HCT116 (cell line): ENCODE results near the gene CLEC16A. TPM values are rescaled to one million over a fixed set of nuclear protein-coding genes. Genes with fewer than 3 reads are reported as not detected.

Experiments used
- ATAC-seq: fragments of 200-7000 bp; cut with Tn5 transposase; 2 replicates; pipeline ENCODE4 v1.9.1; 2020; ENCODE audit warnings: mild to moderate bottlenecking, moderate library complexity
- BruUV-seq: library from RNA; stranded (reverse); fragments of 400-500 nt; replicated peaks from 2 replicates; lab custom pipeline; 2021; lab: Mats Ljungman, UMichigan
- CTCF ChIA-PET: fragments of 300-600 bp; sonication (Branson Sonifier 250); formaldehyde crosslinking; loops from one replicate; lab custom pipeline; 2021; ENCODE audit warnings: antibody characterized with exemption; lab: Charles Lee
- POLR2A ChIA-PET: fragments of 300-600, 350-600 bp; sonication (Branson Sonifier 250); formaldehyde crosslinking; loops from one replicate; lab custom pipeline; 2021; ENCODE audit warnings: antibody characterized with exemption; lab: Charles Lee
- RAD21 ChIA-PET, 2 experiments: fragments of 300-600 bp; sonication (Branson Sonifier 250); formaldehyde crosslinking; loops; one replicate each; lab custom pipeline; 2023; ENCODE audit warnings: low total read pairs in 2 of 2; ENCODE audit not compliant: uncharacterized antibody in 2 of 2, unreplicated experiment in 2 of 2, low non-redundant PET in 1 of 2; lab: Charles Lee
- DNase-seq: peaks from one replicate; pipeline ENCODE4 v3.0.0-alpha.2; 2010; ENCODE audit warnings: low read depth, low spot score
- H2AFZ ChIP-seq: fragments of 200-600 bp; shearing (Covaris generic), sonication (generic); 2 replicates; pipeline ENCODE4 v1.6.1; 2017; ENCODE audit warnings: low read depth, mixed run types, mixed read lengths, antibody characterized with exemption, low read length; ENCODE audit not compliant: poor library complexity, severe bottlenecking
- H3K27ac ChIP-seq: 2 replicates; pipeline ENCODE4 v1.5.1; 2012; ENCODE audit warnings: low read depth, low read length
- H3K27me3 ChIP-seq: fragments of 200-600 bp; sonication (generic); 2 replicates; pipeline ENCODE4 v1.6.1; 2016; ENCODE audit warnings: mixed run types, low read length, mixed read lengths; ENCODE audit not compliant: insufficient read depth
- H3K36me3 ChIP-seq, 2 experiments: fragments of 200-500 bp in 1 of 2; fragments of 200-600 bp in 1 of 2; sonication (Bioruptor generic) in 1 of 2; sonication (generic) in 1 of 2; 2 replicates each; pipeline versions ENCODE4 v1.5.1 to v1.6.1; 2014 to 2016; ENCODE audit warnings: low read length in 2 of 2, inconsistent platforms in 1 of 2, mixed read lengths in 1 of 2, mixed run types in 1 of 2; ENCODE audit not compliant: insufficient read depth in 2 of 2, control insufficient read depth in 1 of 2
- H3K4me1 ChIP-seq, 2 experiments: fragments of 200-600 bp in 1 of 2; sonication (generic) in 1 of 2; 2 replicates each; pipeline versions ENCODE4 v1.5.1 to v1.6.1; 2012 to 2017; ENCODE audit warnings: low read length in 2 of 2, inconsistent platforms in 1 of 2, mild to moderate bottlenecking in 1 of 2, mixed read lengths in 1 of 2, mixed run types in 1 of 2, moderate library complexity in 1 of 2; ENCODE audit not compliant: insufficient read depth in 2 of 2, control insufficient read depth in 1 of 2
- H3K4me2 ChIP-seq: fragments of 200-600 bp; sonication (generic); 2 replicates; pipeline ENCODE4 v1.6.1; 2017; ENCODE audit warnings: mixed run types, low read length, mixed read lengths
- H3K4me3 ChIP-seq, 2 experiments: fragments of 200-600 bp in 1 of 2; sonication (generic) in 1 of 2; replicated peaks in 1 of 2; 2 replicates each; pipeline ENCODE4 v1.5.1; 2011 to 2016; ENCODE audit warnings: low read length in 2 of 2, control low read depth in 1 of 2, low read depth in 1 of 2, mild to moderate bottlenecking in 1 of 2, mixed read lengths in 1 of 2, mixed run types in 1 of 2
- H3K79me2 ChIP-seq: fragments of 200-600 bp; sonication (generic); 2 replicates; pipeline ENCODE4 v1.6.1; 2017; ENCODE audit warnings: mild to moderate bottlenecking, mixed run types, low read length, moderate library complexity, mixed read lengths; ENCODE audit not compliant: insufficient read depth
- H3K9ac ChIP-seq: fragments of 200-600 bp; sonication (generic); 2 replicates; pipeline ENCODE4 v1.6.1; 2016; ENCODE audit warnings: low read length, mixed read lengths
- H3K9me2 ChIP-seq: fragments of 200-600 bp; sonication (generic), shearing (Covaris generic); 2 replicates; pipeline ENCODE4 v1.6.1; 2017; ENCODE audit warnings: mixed run types, mild to moderate bottlenecking, moderate library complexity; ENCODE audit not compliant: insufficient read depth
- H3K9me3 ChIP-seq, 2 experiments: fragments of 200-500 bp in 1 of 2; fragments of 200-600 bp in 1 of 2; sonication (Bioruptor generic) in 1 of 2; sonication (generic) in 1 of 2; 2 replicates each; pipeline ENCODE4 v1.6.1; 2014 to 2017; ENCODE audit warnings: low read length in 2 of 2, mixed read lengths in 2 of 2, inconsistent platforms in 1 of 2, low read depth in 1 of 2, mild to moderate bottlenecking in 1 of 2, mixed run types in 1 of 2, moderate library complexity in 1 of 2; ENCODE audit not compliant: control insufficient read depth in 1 of 2, insufficient read depth in 1 of 2
- H4K20me1 ChIP-seq: fragments of 200-600 bp; sonication (generic), shearing (Covaris generic); 2 replicates; pipeline ENCODE4 v1.6.1; 2017; ENCODE audit warnings: mixed run types, mild to moderate bottlenecking, moderate library complexity; ENCODE audit not compliant: insufficient read depth
- ATF3 ChIP-seq: IDR thresholded peaks from 2 replicates; pipeline ENCODE4 v1.6.1; 2012
- CBX3 ChIP-seq: IDR thresholded peaks from 2 replicates; pipeline ENCODE4 v1.6.1; 2012; ENCODE audit warnings: low read depth
- CEBPB ChIP-seq: IDR thresholded peaks from 2 replicates; pipeline ENCODE4 v1.6.1; 2012; ENCODE audit warnings: low read depth
- CTCF ChIP-seq, 3 experiments: fragments of 200-600 bp in 1 of 3; sonication (generic) in 1 of 3; IDR thresholded peaks in 2 of 3; conservative IDR thresholded peaks in 1 of 3; 2 replicates each; pipeline ENCODE4 v1.5.1; 2012 to 2017; ENCODE audit warnings: low read depth in 2 of 3, low read length in 2 of 3, antibody characterized with exemption in 1 of 3, borderline replicate concordance in 1 of 3, control low read depth in 1 of 3, mild to moderate bottlenecking in 1 of 3, mixed read lengths in 1 of 3, mixed run types in 1 of 3, moderate library complexity in 1 of 3; ENCODE audit not compliant: insufficient read depth in 1 of 3
- EGR1 ChIP-seq: IDR thresholded peaks from 2 replicates; pipeline ENCODE4 v1.6.1; 2012; ENCODE audit warnings: low read depth
- ELF1 ChIP-seq: IDR thresholded peaks from 2 replicates; pipeline ENCODE4 v1.6.1; 2012; ENCODE audit warnings: low read depth, borderline replicate concordance
- EZH2phosphoT487 ChIP-seq: fragments of 200-600 bp; IDR thresholded peaks from 2 replicates; pipeline ENCODE4 v1.6.1; 2018; ENCODE audit warnings: antibody characterized with exemption, borderline replicate concordance
- MAX ChIP-seq: IDR thresholded peaks from 2 replicates; pipeline ENCODE4 v1.6.1; 2012
- POLR2A ChIP-seq: IDR thresholded peaks from 2 replicates; pipeline ENCODE4 v1.7.0; 2011; ENCODE audit warnings: borderline replicate concordance; ENCODE audit not compliant: insufficient read depth, insufficient read length; ENCODE audit errors: extremely low read depth
- POLR2AphosphoS5 ChIP-seq: IDR thresholded peaks from 2 replicates; pipeline ENCODE4 v1.6.1; 2011; ENCODE audit warnings: mild to moderate bottlenecking, low read depth, low read length, moderate library complexity
- RAD21 ChIP-seq: IDR thresholded peaks from 2 replicates; pipeline ENCODE4 v1.6.1; 2012; ENCODE audit warnings: low read depth, mild to moderate bottlenecking
- REST ChIP-seq: IDR thresholded peaks from 2 replicates; pipeline ENCODE4 v1.6.1; 2012; ENCODE audit warnings: low read depth
- SIN3A ChIP-seq: IDR thresholded peaks from 2 replicates; pipeline ENCODE4 v1.6.1; 2012; ENCODE audit warnings: low read depth
- SP1 ChIP-seq: IDR thresholded peaks from 2 replicates; pipeline ENCODE4 v1.6.1; 2012; ENCODE audit warnings: low read depth
- SRF ChIP-seq: IDR thresholded peaks from 2 replicates; pipeline ENCODE4 v1.6.1; 2012; ENCODE audit warnings: low read depth
- TCF7L2 ChIP-seq: IDR thresholded peaks from 2 replicates; pipeline ENCODE4 v1.7.0; 2011; ENCODE audit warnings: borderline replicate concordance, inconsistent platforms; ENCODE audit not compliant: insufficient read depth, insufficient read length; ENCODE audit errors: extremely low read depth
- YY1 ChIP-seq: IDR thresholded peaks from 2 replicates; pipeline ENCODE4 v1.6.1; 2011; ENCODE audit warnings: low read length, low read depth, moderate library complexity, mild to moderate bottlenecking; ENCODE audit not compliant: insufficient replicate concordance; ENCODE audit errors: extremely low read depth
- ZBTB33 ChIP-seq: IDR thresholded peaks from 2 replicates; pipeline ENCODE4 v1.6.1; 2011; ENCODE audit warnings: mild to moderate bottlenecking, low read length, moderate library complexity; ENCODE audit not compliant: insufficient replicate concordance; ENCODE audit errors: extremely low read depth
- ZFX ChIP-seq: fragments of 450-650 bp; IDR thresholded peaks from 2 replicates; pipeline ENCODE4 v1.6.1; 2017
- ZNF274 ChIP-seq: fragments of 200-500 bp; sonication (Bioruptor generic); IDR thresholded peaks from 2 replicates; pipeline ENCODE4 v1.6.1; 2014; ENCODE audit warnings: mild to moderate bottlenecking, low read depth, low read length, inconsistent platforms
- intact Hi-C: fragments of 100-400 bp; cut with micrococcal nuclease; formaldehyde crosslinking; loops from 2 replicates; pipeline ENCODE4 v1.10.0; 2022
- total RNA-seq: library from RNA; stranded (reverse); gene quantifications from one replicate; pipeline ENCODE4 v1.2.1, GENCODE V29; 2021; ENCODE audit not compliant: unreplicated experiment

CLEC16A gene
- total RNA-seq, 1 experiment from 2014 or later: 18.0 TPM

- no peak for ATAC-seq
- Histone ChIP-seq H3K4me1 (no peaks in the 10 kb centered on the region), H3K36me3 (no peaks in the 10 kb centered on the region), H4K20me1 (no peaks in the 10 kb centered on the region), H3K79me2 (no peaks in the 10 kb centered on the region), H3K27ac (no peak overlapping the region), H3K9me3 (no peaks in the 10 kb centered on the region), H2AFZ (no peak overlapping the region), H3K27me3 (no peaks in the 10 kb centered on the region), H3K4me2 (no peak overlapping the region), H3K9ac (no peak overlapping the region), H3K4me3 (no peak overlapping the region), H3K9me2 (no peaks in the 10 kb centered on the region)
- no peak for DNase-seq
- CTCF ChIA-PET: no interaction called here
- intact Hi-C loops: no loop called here
- POLR2A ChIA-PET: no interaction called here
- TF ChIP-seq SP1: no peak
- TF ChIP-seq CTCF (IDR thresholded peaks at IDR 0.05 in 2 of 3, conservative IDR thresholded peaks at IDR 0.05 in 1 of 3; ENCODE audit: borderline replicate concordance in 1 of 3, insufficient read depth in 1 of 3, low read depth in 2 of 3, low read length in 2 of 3): no peak
- TF ChIP-seq ZBTB33: no peak
- TF ChIP-seq RAD21: no peak
- no peak for TF ChIP-seq SRF
- no peak for TF ChIP-seq ATF3
- TF ChIP-seq CBX3: no peak
- TF ChIP-seq CEBPB: no peak
- no peak for TF ChIP-seq POLR2AphosphoS5
- no peak for TF ChIP-seq TCF7L2
- no peak for TF ChIP-seq YY1
- no peak for TF ChIP-seq POLR2A
- no peak for TF ChIP-seq MAX
- no peak for TF ChIP-seq EGR1
- no peak for TF ChIP-seq ELF1
- no peak for TF ChIP-seq EZH2phosphoT487
- no peak for TF ChIP-seq ZFX
- no peak for TF ChIP-seq ZNF274
- TF ChIP-seq SIN3A: no peak
- no peak for TF ChIP-seq REST
- RAD21 ChIA-PET: no interaction called here
- BruUV-seq: no TSS peak
These were observed 220.3 kb downstream of the CLEC16A start for GRCh38 chr16:11164482-11165270.
